LHCN-M2 (cell line): ENCODE results near the gene PDE7B. TPM values are rescaled to one million over a fixed set of nuclear protein-coding genes. Genes with fewer than 3 reads are reported as not detected.

Source experiments
- DNase-seq: peaks from one replicate; pipeline ENCODE4 v3.0.0-alpha.2; 2012; ENCODE audit warnings: low read depth
- total RNA-seq: library from RNA; depleted of rRNA; stranded (reverse); fragments of >200 nt; gene quantifications from 2 replicates; pipeline ENCODE4 v1.2.3, GENCODE V29; 2014

PDE7B gene
- total RNA-seq, 1 experiment from 2014 or later: 1.5 TPM

GRCh38 chr6:135983718-135984343 is 132.3 kb downstream of the PDE7B start:
- no peak for DNase-seq

- no peak for DNase-seq
Measured at GRCh38 chr6:135985471-135985870, 134.0 kb downstream of the PDE7B start.

- no peak for DNase-seq
Measured at GRCh38 chr6:135987226-135987625, 135.7 kb downstream of the PDE7B start.

- no peak for DNase-seq
Measured at GRCh38 chr6:135990439-135990838, 138.9 kb downstream of the PDE7B start.

DNA sequence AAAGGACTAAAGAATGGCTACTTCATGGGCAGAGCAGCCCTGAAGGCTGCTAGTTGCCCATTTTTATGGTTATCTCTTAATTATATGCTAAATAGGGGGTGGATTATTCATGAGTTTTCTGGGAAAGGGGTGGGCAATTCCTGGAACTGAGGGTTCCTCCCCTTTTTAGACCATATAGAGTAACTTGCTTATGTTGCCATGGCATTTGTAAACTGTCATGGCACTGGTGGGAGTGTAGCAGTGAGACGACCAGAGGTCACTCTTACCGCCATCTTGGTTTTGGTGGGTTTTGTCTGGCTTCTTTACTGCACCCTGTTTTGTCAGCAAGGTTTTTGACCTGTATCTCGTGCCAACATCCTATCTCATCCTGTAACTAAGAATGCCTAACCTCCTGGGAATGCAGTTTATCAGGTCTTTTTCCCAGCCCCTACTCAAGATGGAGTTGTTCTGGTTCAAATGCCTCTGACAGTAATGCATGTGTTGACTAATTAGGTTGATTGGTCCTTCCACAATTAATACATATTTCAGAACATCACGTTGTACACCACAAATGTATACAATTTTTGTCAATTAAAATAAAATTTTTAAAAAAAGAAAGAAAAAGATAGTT is 139.5 kb downstream of the PDE7B start:
- DNase-seq: no peak

- no peak for DNase-seq
Measured at GRCh38 chr6:135992739-135993138, 141.2 kb downstream of the PDE7B start.

DNA sequence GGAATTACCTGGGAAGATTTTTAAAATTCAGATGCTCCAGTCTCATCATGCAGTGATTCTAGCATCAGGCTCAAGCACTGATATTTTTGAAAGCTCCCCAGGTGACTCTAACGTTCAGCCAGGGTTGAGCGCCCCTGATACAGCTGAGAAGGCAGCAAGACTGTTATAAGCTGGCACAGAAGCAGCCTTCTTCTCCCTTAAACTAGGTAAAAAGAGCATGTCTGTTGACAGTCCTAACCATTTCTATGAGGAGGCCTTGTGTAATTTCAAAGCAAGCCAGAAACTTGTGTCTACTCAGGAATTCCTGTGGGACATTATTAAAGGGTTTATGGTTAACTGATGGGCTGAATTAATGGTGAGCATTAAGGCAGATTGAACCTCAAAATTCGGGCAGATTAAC is 141.9 kb downstream of the PDE7B start:
- no peak for DNase-seq

DNA sequence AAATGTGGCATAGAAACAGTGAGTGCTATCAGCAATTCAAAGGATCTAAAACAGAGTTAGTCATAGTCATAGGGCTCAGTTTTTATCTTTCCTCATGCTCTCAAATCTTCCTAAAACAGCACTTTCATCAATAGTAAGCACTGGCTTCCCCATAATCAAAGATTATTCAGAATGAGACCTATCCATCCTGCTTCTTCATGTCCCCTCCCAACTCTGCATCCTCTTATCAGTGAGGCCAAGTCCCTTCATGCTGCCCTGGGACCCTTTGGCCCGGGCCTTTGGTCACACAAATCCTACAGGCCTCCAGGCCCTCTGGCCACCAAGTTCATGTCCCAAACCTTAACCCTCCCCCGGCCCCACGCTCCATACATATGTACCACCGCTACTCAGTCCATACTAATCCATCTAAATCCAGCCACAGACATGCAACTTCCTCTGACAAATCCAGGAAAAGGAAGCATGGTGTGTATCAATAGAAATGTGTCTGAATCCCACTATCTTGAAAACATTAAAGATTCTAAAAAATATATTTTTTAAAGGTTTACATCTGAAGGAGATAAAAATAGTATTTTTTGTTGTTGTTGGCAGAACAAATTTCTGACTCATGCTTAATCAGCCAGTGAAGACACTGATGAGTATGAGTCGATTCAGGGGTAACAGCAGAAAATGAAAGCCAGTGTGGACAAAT is 143.5 kb downstream of the PDE7B start:
- peak; percentile 85 for DNase-seq

DNA sequence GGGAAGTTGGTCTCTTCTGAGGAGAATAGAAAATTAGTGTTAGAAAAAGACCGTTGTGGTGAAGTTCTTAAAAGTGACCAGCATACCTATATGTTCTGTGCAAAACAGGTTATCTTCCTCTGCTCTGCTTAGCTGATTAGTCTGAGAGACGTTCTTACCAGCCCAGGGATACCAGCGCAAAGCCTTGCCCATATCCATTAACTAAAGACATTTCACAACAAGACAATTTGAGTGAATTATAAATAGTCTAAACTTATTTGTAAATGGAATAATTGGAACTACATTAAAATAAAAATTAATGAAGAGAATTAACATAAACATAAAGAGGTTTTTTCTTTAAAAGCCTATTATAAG is 144.0 kb downstream of the PDE7B start:
- DNase-seq: no peak

DNA sequence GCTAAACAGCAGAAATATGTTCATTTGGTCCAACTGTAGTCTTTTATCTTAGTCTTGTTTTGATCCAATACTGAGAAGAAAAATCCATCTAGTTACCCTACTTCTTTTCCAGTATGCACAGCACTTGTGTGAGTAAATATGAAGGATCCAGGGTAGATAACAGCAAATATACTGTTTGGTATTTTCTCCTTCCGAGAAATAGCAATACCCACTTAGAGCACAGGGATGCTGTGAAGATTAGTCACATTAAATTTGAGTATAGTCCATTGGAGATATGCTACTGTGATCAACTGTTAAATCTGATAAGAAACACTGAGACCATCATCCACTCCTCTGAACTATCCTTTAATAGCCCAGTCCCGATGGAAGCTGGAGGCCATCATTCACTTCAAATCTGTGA is 145.2 kb downstream of the PDE7B start:
- DNase-seq: no peak

- DNase-seq: no peak
Measured at GRCh38 chr6:135999393-135999792, 147.9 kb downstream of the PDE7B start.

GRCh38 chr6:136007345-136007744 is 155.8 kb downstream of the PDE7B start:
- no peak for DNase-seq

DNA sequence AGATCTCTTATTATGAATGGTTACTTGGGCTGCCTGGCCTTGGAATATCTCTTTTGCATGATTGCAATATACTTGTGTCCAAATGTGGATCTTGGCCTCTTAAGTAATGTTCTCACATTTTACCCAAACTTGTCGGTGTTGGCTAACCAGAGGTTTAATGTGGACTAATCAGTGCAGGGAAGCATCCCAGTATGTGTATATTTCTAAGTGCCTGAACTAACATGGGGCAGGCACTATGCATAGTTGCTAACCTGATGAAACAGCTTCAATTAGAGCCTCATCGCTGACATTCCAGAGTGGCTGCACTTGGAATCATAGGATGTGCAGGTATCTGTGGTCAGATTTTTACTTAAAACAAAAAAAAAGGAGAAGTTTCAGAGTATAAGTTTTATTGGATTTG is 160.0 kb downstream of the PDE7B start:
- DNase-seq: no peak

DNA sequence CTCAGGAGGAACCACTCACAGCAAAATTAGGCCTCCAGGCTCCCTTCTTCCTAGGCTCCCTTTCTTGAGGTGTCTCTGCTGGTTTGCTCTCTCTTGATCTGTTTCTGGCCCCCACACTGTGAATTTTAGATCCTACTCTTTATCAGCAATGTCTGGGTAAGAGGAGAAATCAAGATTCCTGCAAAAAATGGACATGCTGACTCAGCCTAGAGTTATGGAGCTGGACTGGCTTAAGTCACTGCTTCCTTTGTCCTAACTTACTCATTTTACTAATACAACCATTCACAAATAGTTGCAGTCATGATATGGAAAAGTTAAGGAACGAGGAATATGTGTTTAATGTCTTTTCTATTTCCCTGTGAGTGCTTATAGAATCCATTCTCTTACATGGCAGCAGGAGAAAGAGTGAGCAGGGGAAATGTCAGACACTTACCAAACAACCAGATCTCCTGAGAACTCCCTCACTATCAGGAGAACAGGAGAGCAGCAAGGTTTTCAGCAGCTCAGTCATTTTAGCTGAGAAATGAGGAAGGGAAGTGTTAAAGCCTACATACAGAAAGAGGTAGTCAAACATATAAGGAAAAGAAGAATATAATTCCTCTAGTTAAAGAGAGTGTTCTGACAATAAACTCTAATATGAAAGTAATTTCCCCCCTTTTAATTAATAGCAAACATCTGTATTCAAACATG is 160.8 kb downstream of the PDE7B start:
- peak; percentile 63 for DNase-seq

GRCh38 chr6:136012943-136013342 is 161.4 kb downstream of the PDE7B start:
- no peak for DNase-seq

- DNase-seq: peak; percentile 94
Measured at GRCh38 chr6:136014454-136015437, 163.2 kb downstream of the PDE7B start.

GRCh38 chr6:136015531-136015930 is 164.0 kb downstream of the PDE7B start:
- DNase-seq: no peak

DNA sequence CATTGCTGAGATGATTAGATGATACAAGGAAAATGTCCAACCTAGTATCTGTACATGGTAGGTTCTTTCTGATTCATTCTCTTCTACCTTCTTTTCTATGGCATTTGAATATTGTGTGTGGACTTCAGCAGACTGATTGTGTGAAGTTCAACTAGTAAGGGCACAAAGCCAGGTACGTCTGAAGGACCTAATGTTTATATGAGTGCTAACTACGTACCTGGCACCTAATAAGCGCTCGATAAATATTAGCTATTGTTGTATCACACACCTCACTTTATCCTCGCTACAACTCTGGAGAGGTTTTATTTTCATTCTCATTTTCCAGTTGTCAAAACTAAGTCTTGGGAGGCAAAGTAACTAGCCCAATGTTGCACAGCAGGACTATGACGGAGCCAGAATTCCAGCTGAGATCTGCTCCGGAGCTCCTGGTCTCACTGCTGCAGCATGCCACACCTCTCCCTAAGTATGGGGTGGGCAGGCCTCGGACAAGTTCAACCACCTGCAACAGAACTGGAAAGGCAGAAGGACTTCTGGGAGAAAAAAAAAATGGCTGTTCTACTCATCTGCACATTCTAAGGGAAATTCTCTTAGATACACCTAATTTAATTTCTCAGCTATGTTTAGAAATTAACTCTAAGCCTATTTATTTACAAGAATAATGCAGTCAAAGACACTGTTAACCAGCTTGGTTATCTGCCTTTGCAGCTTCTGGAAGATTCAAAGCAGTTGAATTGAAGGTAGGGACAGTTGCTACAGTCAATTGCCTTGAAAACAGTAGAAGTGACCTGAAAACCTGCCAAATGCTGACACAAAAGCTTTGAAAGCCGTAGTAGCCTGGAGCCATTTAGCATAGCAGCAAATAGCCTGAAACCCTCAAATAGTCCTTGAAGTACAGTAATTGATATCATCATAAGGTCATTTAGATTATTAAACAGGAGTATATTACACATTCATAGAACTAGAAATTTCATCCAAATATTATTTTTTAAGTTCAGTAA is 165.0 kb downstream of the PDE7B start:
- no peak for DNase-seq

DNA sequence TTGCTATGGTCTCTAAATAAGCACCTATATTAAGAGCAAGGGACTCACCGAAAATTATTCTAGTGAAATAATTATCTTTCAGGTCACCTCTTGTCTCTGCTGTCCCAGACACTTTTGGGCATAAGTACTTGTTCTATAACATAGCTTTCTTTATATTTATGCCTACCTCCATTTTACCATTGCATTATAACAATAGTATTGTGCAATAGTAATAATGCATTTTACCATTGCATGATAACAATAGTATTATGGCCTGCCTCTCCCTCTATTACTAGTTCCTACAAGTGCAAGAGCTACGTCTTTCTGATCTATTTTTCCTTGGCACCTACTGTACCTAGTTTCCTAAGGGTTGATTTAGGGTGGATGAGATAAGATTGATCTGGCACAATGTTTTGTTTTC is 169.2 kb downstream of the PDE7B start:
- DNase-seq: no peak

GRCh38 chr6:136022224-136022874 is 170.8 kb downstream of the PDE7B start:
- DNase-seq: no peak
